Upper lobe of left lung (tissue), 4 donors: ENCODE results near the gene LEKR1.

Source experiments
- POLR2A ChIP-seq, 4 donors: fragments of 450-650 bp; IDR thresholded peaks; one replicate each; pipeline ENCODE4 v1.5.1; 2016 to 2017; ENCODE audit warnings: antibody characterized with exemption in 4 of 4, mild to moderate bottlenecking in 2 of 4
- POLR2AphosphoS5 ChIP-seq, 2 donors: sonication (generic); formaldehyde crosslinking; IDR thresholded peaks; one replicate each; pipeline ENCODE4 v1.5.1; 2017; ENCODE audit warnings: antibody characterized with exemption in 2 of 2
- TF ChIP-seq, protein P1 (sequence below), 6 experiments: fragments of 450-650 bp in 4 of 6; fragments of 200-600 bp in 2 of 6; sonication (generic) in 2 of 6; IDR thresholded peaks; one replicate each; pipeline ENCODE4 v1.5.1; 2016 to 2019; ENCODE audit warnings: antibody characterized with exemption in 6 of 6

DNA sequence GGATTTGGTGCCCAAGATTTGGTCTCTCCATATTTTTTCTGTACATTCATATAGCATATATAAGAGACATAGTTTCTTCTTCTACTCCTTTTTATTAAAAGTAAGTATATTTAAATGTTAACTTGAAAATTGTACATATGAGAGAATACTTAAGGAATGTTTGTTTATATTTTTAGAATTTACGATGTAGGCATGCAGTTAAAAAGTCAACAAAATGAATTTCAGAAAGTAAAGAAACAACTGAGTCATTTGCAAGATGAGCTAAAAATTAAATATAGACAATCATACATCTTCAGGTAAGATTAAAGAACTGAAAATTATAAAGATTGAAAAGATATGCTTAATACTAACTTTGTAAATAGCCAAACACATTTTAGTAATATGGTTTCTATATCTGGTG is 94.2 kb downstream of the LEKR1 start:
- TF ChIP-seq, protein P1, sequence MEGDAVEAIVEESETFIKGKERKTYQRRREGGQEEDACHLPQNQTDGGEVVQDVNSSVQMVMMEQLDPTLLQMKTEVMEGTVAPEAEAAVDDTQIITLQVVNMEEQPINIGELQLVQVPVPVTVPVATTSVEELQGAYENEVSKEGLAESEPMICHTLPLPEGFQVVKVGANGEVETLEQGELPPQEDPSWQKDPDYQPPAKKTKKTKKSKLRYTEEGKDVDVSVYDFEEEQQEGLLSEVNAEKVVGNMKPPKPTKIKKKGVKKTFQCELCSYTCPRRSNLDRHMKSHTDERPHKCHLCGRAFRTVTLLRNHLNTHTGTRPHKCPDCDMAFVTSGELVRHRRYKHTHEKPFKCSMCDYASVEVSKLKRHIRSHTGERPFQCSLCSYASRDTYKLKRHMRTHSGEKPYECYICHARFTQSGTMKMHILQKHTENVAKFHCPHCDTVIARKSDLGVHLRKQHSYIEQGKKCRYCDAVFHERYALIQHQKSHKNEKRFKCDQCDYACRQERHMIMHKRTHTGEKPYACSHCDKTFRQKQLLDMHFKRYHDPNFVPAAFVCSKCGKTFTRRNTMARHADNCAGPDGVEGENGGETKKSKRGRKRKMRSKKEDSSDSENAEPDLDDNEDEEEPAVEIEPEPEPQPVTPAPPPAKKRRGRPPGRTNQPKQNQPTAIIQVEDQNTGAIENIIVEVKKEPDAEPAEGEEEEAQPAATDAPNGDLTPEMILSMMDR (IDR thresholded peaks at IDR 0.05), result no peak
- TF ChIP-seq POLR2A (IDR thresholded peaks at IDR 0.05) (no peak), POLR2AphosphoS5 (IDR thresholded peaks at IDR 0.05) (no peak)
